HS-27A (cell line): ENCODE data around the gene SELENOO.
A peak's percentile ranks its signal among the peaks of the same experiment; 100 is the strongest.

Experiments
- DNase-seq: peaks from one replicate; pipeline ENCODE4 v3.0.0-alpha.2; 2012; ENCODE audit warnings: low read depth, missing footprints

The SELENOO gene

DNA sequence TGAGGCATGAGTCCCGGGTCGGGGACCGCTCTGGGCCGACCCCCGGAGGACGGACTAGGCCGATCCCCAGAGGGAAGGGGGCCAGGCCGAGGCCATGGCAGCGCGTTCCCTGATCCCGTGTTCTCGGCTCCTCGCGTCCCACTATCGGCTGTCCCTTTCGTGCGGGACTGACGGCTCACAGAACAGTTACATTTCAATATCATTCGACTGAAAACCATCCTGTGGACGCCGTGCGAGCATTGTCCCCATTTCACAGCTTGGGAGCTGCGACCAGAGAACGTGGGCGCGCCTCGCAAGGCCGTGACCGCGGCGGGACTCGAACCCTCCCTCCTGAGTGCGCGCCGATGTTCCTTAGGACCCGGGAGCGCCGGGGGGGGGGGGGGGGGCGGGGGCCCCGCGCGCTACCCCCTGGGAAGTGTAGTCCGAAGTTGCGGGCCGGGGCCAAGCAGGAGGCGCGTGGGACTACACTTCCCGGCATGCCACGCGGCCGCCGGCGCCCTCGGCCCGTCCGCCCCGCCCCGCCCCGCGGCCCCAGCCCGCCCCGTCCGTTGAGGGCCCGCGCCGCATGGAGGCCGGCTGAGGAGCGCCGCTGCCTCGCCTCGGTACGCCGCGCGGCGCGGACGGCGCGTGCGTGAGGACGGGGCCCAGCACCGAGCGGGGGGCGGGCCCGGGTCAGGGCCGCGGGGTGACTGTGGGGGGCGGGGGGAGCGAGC, 15.3 kb upstream of the SELENOO start, which contains the start of gene TRABD:
Gene TRABD (plus strand): TSS at position 539 of the 713 bp plus-strand sequence. CDS start 7,148 bp downstream, outside the sequence.
- peak; percentile 17 for DNase-seq

DNA sequence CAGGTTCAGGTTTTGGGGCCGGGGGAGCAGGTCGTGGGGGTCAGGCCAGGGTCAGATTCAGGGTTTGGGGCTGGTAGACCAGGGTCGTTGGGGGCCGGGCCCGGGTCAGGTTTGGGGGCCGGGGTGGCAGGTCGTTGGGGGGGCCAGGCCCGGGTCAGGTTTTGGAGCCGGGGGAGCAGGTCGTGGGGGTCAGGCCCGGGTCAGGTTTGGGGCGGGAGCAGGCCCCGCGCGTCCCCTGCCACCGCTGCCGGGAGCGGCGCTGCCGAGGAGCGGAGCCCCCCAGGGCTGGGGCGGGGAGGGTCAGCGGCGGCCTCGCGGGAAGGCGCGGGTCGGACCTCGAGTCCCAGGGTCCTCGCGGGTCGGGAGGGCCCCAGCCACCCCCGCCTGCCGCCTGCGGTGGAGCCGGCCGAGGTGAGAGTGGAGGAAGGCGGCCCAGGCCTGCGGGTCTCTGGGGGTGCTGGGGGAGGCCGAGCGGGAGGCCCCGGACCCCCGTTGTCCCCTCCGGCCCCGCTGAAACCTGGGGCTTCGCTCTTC, 14.6 kb upstream of the SELENOO start:
- no peak for DNase-seq

DNA sequence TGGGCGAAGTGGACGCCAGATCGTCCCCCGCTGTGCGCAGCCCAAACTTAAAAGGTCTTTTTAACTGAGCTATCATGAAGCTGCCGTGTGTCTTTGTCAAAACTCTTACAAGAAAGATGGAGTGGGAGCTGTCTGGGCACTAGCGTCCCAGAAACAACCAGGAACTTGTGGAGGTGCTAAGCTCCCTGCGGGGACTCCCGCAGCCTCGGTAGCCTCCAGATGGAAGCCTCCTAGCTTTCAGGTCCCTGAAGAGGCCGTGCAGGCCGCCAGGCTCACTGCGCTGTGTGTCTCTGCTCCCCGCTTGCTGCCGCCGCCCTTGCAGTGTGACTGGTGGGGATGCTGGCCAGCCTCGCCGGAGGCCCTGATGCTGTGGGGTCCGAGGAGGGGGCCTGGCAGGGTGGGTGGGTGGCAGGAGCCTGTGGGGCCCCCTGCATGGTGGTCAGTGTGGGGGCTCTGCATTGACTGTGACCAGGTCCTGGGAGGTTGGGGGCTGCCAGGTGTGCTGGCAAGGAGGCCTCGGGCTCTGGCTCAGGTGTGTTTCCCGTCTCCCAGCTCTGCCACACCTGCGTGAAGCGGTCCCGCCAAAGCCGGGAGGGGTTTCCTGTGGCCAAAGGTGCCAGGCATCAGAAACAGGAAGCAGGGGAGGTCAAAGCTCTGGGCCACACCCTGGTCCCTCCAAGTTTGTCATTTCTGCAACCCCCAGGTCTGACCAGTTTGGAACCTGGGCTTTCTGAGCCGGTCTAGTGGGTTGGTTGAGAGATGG, 13.9 kb upstream of the SELENOO start:
- DNase-seq: no peak

DNA sequence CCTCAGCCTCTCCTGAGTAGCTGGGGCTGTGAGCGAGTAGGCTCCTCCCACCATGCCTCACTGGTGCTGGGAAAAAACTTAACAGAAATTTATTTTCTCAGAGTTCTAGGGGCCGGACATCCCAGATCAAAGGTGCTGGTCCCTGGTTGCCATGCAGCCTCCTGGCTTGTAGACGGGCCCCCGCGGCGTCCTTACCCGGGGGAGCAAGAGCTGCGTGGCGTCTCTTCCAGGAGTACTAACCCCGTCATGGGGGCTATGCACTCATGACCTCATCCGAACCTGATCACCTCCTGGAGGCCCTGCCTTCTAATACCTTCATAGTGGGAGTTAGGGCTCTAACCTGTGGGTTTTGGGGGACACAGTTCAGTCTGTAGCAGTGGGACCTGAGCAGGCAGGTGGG, 12.5 kb upstream of the SELENOO start:
- no peak for DNase-seq

DNA sequence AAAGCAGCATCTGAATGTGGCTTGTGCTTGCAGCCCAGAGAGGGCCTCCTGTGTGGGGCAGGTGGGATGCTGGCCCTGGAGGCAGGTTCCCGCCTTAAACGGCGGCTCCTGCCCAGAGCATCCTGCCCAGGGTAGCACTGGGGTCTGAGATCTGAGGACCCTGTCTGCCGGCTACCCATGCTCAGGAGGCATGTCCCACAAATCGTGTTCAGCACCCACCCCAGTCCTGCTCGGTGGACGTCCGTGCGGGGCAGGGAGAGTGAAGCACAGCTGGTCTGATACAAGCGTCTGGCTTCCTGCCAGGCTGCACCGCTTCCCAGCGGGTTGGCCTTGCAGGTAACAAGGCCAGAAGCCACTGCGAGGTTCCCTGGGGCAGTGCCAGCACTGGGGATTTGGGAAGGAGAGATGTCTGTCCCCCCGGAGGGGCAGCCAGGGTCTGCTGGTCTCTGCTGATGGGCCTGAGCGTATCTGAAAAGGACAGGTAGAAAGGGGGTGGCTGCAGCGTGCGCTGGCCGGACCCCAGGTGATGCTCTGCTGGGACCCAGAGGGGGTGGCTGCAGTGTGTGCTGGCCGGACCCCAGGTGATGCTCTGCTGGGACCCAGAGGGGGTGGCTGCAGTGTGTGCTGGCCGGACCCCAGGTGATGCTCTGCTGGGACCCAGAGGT, 11.5 kb upstream of the SELENOO start:
- no peak for DNase-seq

DNA sequence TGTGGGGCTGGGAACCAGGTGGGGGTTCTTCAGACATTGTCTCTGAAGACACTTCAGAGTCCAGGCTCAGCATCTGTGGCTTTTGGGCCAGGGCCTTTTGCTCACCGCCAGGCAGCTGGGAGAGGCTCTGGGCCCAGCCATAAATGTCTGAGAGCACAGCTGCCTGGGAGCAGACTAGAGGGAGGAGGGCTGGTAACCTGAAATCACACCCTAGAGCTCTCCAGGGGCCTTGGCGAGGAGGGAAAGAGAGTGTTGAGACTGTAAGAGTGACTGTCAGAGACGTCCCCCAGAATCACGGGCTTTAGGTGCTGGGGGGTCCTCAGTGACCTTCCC, 11.0 kb upstream of the SELENOO start:
- DNase-seq: no peak

DNA sequence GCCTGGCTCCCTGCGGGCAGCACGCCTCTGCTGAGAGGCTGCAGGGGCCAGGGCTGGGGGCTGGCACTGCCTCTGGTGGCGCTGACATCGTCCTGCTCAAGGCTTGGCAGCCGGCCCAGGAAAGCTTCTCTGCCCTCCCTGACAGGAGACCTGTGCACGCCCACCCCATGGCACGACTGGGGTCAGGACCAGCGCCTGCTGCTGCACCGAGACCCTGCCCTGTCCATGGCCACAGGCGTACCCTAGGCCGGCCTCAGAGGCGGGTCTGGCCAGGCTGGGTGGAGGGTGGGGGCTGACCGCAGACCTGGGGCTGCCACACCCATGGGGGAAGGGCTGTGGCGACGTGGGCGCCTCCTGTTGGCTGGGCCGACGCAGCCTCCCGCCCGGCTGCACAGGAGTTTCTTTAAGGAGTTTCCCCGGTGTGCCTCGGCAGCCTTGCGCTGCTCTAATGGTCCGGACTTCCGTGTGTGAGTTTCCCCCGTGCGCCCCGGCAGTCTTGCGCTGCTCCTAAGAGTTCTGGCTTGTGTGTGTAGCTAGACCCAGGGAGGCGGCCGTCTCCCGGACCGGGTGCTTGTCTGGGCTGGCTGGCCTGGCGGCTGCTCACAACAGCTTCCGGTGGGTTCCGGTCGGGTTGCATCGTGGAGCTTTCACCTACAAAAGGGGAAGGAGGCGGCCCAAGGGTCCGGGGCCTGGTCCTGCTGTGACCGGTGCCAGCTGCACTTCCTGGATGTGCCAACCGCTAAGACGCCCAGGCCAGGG, 10.4 kb upstream of the SELENOO start:
- no peak for DNase-seq

DNA sequence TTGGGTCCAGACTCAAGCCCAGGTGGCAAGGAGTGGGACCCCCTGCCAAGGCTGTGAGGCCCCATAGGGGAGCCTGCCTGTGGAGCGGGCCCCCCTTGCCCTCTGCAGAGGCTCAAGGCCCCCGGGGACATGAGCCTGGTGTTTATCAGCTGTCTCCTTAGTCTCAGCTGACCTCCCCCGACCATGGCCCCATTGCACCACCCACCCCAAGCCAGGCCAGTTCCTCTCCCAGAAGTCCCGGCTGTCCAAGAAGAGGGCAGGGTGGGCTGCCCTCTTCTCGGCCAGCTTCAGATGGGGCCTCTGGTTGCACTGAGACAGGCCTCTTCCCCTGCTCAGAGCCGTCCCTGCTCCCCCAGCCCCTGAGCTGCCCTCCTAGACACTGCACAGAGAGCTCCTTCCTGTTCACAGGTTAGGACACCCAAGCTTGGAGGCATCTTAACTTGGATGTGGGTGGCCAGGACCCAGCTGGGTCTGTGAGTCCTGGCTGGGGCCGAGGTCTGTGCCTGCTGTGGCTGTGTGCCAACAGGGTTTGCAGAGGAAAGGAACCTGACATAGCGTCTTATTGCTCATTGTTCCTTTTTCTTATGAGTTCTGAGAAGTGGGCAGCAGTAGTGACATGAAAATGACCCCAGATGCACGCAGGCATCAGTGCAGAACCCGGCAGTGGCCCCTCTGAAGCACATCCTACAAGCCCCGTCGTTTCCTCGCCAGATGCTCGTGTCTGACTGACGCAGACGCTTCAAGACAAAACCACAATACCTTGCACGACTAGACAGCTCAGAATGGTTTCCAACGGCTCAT, 9.7 kb upstream of the SELENOO start:
- no peak for DNase-seq

DNA sequence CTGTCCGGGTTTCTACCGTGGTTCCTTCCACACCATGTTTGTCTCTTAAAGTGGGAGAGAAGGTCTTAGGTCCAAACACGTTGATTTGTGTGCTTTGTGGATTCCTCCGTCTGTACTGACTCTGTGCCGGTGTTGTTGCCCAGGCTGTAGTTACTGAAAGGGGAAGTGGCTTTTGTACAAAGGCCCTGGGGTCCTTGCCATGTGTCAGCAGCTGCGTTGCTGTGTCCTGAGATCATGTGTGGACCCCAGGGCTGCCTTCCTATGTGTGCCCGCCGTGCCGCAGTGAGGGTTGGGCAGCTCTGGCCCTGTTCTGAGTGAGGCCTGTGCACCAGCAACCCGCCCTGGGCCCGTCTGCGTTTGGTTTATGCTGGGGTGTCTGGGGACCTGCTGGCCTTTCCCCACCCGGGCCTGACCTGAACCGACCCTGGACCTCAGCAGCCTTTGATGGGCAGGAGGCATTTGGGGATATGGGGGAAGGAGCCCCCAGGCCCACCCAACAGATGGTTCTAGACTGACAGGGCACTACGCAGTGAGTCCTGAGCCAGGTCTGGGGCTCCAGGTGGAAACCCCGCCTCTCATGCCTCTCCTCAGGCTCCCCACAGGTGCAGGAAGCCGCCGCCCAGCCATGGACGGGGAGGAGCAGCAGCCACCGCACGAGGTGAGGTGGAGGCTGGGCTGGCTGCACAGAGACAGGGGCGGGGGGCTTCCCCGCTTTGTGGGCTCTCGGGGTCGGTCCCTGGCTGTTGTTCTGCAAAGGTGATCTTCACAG, 8.2 kb upstream of the SELENOO start:
- DNase-seq: no peak

DNA sequence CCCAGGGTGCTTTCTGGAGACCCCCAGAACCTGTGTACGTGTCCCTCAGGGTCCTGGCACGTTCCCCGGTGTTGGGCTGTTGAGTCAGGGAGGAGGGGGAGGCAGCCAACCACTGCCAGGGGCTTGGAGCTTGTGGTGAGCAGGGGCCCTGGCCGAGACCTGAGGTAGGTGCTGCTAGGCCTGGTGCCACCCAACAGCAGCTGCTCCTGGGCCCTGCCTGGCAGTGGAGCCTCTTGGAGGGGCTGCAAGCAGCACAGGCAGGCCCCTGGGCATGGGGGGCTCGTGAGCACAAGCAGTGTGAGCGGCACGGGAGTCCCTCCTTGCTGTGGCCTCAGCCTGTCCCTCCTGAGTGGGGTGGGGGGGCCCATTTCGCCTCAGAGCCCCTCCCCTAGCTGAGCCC, 7.2 kb upstream of the SELENOO start:
- no peak for DNase-seq

DNA sequence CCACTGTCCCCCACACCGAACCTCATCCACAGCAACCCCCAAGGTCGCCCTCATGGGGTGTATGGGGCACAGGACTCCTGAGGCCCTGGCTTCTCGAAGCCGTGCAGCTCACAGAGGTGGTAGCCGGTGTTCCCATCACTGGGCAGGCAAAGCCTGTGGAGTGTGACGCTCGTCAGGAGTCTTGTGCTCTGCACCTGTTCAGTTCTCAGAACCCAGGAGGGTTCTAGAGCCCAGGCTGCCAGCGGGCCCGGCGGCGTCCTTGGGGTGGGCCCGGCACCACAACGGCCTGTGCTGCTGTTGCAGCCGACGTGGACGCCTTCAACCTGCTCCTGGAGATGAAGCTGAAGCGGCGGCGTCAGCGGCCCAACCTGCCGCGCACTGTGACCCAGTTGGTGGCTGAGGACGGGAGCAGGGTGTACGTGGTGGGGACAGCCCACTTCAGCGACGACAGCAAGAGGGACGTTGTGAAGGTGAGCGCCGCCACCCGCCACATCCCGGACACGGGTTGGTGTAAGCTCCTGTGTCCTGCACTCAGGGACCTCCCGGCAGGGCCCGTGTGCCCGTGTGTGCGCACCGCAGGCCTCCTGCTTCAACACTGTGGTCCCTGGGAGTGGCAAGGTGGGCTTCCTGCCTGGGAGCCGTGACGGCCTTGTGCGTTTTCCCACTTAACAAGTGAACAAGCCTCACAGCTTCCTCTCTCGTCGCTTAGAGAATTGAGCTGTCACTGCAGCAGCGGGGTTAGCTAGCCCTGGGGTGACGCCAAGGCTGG, 6.6 kb upstream of the SELENOO start:
- no peak for DNase-seq

DNA sequence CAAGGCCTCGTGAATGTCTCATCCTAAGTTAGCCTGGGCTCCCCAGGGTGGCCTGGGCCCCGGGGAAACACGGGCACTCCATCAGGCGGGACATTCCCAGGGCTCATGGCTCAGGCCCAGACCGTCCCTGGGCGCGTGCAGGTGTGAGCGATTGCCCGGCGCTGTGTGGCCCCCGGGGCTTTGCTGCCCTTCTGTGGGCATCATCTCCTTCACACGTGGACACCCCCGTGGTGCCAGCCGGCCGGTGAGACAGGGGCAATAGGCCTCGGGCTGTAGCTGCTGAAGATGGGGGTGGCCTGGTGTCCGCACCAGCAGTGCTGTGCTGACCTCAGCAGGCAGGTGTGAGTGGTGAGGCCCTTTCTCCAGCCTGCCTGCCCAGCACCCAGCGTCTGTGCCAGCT, 4.6 kb upstream of the SELENOO start:
- no peak for DNase-seq

DNA sequence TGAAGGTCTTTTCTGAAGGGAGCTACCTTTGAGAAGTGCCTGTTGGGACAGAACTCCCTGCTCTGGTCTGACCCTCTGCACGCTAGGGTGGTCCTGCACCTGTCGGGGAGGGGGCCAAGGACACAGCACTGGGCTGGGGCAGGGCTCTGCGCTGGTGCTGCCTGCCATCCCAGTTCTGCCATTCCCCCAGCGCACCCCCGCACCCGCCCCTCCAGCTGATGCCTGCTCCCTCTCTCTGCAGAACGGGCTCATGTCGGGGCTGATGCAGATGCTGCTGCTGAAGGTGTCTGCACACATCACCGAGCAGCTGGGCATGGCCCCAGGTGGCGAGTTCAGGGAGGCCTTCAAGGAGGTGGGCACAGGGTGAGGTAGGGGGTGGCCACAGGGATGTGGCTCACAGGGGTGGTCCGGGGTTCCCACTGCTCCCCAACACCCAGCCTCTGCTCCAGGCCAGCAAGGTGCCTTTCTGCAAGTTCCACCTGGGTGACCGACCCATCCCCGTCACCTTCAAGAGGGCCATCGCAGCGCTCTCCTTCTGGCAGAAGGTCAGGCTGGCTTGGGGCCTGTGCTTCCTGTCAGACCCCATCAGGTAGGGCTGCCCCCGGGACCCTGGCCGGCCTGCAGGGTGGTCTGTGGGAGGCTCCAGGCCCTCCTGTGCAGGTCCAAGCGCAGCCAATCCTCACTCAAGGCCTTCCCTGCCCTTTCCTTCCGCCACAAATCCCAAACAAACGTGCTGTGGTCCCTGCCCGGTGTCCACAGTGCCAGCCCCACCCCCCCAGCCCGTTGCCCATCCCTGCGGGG, 3.6 kb upstream of the SELENOO start:
- DNase-seq: no peak

DNA sequence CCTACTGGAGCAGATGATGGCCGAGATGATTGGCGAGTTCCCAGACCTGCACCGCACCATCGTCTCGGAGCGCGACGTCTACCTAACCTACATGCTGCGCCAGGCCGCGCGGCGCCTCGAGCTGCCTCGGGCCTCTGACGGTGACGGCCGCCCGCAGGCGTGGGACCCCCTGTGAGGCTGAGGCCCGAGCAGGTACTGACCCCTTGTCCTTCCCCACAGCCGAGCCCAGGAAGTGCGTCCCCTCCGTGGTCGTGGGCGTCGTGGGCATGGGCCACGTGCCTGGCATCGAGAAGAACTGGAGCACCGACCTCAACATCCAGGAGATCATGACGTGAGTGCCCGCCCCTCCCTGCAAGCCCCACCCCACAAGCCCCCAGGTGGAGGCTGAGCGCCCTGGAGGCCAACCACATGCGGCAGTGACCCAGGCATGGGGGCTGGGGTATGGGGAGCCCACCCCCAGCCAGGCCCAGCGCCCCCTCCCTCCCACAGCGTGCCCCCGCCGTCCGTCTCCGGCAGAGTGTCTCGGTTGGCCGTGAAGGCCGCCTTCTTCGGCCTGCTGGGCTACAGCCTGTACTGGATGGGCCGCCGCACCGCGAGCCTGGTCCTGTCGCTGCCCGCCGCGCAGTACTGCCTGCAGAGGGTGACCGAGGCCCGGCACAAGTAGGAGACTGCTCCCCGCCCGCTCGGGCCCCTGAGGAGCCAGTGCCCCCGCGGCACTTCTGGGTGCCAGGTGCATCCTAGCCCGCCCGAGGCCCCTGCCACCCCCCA, 2.8 kb upstream of the SELENOO start:
- DNase-seq: no peak

DNA sequence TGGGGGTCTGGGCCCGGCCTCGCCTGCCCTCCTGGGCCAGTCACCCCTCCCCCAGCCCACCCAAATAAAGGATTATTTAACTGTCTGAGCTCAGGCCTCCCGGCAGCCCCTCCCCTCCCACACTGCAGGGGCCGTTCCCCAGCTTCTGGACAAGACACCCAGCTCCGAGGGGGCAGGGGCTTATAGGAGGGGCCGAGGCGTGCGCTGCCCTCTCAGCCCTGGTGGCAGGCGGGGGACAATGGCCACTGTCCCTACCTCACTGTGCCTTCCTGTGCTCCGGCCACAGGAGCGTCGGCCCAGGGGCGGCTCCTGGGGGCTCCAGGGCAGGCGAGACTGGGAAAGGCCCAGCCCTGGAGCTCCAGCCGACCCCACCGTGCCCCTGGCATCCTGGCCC, 2.2 kb upstream of the SELENOO start:
- no peak for DNase-seq

DNA sequence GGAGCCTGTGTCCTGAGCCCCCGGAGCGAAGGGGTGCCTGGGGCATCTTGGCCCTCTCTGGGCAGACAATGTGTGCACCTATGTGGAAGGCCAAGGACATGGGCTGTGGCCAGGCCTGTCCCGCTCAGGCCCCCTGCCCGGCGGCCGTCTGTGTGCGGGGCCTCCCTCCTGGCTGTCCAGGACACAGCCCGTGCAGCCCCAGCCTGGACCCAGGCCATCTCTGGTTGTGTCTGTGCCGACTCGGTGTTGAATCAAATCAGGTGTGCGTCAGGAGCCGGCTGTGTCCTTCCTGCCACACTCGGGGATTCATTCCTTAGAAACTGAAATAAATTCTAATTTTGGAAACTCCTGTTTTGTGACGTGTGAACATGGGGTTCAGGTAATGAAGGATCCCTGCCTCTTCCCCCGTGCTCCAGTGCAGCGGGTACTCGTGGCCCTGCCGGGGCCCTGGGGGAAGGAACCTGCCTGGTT, 1.5 kb upstream of the SELENOO start:
- no peak for DNase-seq

DNA sequence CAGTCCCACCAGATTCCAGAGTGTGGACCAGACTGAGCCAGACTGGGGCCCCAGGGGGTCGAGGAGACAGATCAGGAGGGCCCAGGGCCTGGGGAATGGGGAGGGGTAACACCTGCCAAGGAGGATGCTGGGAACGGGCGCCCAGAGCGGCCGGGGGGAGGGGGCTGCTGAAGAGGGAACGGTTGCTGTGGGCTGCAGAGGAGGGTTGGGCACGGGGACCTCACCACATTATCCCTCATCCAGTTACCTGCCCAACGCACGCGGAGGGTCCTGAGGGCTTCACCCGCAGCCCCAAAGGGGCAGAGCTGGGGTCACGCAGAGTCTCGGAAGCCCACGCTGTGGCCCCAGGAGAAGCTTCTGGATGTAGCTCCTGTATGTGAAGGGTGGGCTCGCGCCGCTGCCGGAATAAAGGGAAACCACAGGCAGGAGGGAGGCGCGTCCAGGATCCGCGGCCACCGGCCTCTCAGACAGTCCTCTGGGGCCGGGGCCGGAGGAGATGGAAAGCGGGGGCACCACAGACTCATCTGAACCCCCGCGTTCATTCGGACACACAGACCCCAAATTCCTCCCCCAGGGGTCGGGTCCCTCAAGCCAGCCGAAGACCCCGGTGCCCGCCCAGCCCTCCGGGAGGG, 866 bp upstream of the SELENOO start:
- DNase-seq: no peak
